HT1080 (cell line): ENCODE measurements around the gene NGRN. TPM values are rescaled to one million over a fixed set of nuclear protein-coding genes. Genes with fewer than 3 reads are reported as not detected.
"Not testable (repeated sequence)": the region's sequence is repeated elsewhere in the genome, so short reads cannot be mapped to it uniquely, and the experiment has no call there.

Source experiments
- DNase-seq: peaks from one replicate; pipeline ENCODE4 v3.0.0-alpha.2; 2015; ENCODE audit warnings: low read depth
- total RNA-seq: library from RNA; depleted of rRNA; stranded (reverse); fragments of >200 nt; shearing (Covaris generic); gene quantifications from 2 replicates; pipeline ENCODE4 v1.2.3, GENCODE V29; 2014

Gene NGRN
- total RNA-seq, 1 experiment from 2014 or later = 65.3 TPM

DNA sequence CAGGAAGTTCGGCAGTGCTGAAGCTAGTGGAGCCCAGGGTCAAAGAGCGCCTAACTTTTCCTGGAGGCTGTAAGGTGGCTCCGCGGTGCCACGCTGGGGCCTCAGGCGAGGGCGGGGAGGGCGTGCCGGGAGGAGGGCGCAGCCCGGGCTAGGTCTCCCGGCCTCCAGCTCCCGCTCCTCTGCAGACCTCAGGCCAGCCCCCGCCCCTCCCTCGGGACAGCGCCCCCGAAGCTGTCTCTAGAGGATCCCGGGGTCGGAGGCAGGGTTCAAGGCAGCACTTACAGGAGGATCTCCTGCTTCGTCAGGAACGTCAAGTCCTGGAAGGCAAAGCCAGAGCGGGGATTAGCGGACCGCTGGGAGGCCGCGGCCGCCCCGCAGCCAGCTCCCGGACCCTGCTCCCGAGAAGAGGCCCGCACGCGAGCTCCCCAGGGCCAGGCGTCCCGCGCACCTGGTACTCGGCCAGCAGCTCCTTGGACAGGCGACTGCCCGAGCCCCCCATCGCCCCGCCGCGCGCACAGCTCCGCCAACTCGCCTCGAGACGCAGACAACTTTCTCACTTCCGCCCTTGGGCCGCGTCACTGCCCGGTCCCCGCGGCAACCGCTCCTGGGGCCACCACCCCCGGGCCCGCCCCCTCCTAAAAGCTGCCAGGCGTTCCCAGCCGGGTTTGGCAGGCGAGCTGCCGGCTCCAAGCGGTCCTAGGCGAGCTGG lies 31.9 kb upstream of the NGRN start, which contains the start of gene CIB1:
CIB1 (minus strand) TSS at position 555 of the 709 bp plus-strand sequence; CDS start at position 499, 56 bp downstream.
- peak; percentile 92 for DNase-seq

DNA sequence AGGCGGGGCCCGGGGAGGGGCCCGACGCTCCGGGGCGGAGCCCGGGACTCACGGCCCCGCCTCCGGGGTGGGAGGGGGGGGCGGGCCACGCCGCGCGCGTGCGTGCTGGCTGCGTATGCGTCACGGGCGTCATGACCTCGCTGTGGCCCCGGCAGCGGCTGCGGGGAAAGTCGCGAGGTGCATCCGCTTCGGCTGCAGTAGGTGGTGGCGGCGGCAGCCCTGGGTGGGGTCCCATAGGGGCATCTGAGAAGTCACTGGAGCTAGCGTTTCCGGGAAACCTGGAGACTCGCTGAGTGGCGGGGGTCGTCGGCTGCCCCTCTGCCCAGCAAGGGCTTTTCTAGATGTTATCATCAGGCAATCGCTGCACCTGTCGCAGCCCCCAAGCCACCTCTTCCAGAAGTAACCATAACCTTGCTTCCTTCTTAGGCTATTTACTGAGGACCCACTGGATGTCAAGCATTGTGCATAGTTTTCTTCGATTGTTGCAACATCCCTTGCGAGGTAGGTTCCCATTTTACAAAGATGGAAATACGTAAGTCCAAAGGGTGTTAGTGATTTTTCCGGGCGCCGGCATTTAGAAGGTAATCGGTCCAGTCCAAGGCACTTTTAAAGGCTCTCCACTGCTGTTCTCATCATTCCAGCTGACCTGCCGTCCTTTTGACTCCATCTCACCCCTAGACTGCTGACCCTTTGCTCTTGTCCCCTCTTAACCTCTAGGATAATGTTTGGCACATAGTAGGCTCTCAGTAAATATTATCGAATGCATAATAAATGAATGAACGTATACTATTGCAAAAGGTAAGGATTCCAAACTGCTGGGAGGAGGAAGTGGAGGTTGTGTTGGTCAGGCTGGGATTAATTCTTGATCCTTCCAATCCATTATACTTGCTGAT lies 31.1 kb upstream of the NGRN start, which contains the start of gene GDPGP1:
GDPGP1 (plus strand) TSS at position 114 of the 893 bp plus-strand sequence. CDS start 6,700 bp downstream, outside the sequence.
- no peak for DNase-seq

DNA sequence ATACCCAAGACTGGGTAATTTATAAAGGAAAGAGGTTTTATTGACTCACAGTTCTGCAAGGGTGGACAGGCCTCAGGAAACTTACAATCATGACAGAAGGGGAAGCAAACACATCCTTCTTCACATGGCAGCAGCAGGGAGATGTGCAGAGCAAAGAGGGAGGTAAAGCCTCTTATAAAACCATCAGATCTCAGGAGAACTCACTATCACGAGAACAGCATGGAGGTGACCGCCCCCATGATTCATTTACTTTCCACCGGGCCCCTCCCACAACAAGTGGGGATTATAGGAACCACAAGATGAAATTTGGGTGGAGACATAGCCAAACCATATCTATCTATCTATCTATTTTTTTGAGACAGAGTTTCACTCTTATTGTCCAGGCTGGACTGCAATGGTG lies 26.1 kb upstream of the NGRN start:
- peak; percentile 13 for DNase-seq

DNA sequence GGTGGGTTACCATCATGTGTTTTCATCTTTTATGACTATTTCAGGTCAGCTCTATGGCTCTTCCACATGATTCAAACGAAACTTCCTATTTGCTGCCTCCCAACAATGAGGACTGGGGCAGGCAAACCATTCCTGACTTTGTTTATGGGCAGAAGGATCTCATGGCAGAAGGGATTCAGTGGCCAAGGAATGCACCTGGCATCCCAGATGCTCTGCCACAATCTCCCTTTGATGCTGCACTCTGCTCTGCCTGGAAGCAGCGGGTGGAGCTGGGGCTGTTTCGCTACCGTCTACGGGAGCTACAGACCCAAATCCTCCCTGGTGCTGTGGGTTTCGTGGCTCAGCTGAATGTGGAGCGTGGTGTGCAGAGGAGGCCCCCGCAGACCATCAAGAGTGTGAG lies 24.6 kb upstream of the NGRN start:
- no peak for DNase-seq

DNA sequence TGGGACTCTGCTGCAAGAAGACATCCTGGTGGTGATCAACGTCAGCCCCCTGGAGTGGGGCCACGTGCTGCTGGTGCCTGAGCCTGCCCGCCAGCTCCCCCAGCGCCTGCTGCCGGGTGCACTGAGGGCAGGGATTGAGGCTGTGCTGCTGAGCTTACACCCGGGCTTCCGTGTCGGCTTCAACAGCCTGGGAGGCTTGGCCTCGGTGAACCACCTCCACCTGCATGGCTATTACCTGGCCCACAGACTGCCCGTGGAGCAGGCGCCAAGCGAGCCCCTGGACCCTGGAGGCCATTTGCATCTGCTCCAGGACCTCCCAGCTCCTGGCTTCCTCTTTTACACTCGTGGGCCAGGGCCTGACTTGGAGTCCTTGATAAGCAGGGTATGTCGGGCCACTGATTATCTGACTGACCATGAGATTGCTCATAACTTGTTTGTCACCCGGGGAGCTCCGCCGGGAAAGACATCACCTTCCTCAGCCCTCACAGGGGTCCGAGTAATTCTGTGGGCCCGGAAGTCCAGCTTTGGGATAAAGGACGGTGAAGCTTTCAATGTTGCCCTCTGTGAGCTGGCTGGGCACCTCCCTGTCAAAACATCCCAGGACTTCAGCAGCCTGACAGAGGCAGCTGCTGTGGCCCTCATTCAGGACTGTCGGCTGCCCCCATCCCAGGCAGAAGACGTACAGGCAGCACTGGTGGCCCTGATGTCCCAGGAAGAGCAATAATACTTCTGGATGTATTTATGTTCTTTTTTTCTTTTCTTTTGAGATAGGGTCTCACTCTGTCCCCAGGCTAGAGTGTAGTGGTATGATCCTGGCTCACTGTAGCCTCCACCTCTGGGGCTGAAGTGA lies 23.9 kb upstream of the NGRN start:
- DNase-seq = no peak

DNA sequence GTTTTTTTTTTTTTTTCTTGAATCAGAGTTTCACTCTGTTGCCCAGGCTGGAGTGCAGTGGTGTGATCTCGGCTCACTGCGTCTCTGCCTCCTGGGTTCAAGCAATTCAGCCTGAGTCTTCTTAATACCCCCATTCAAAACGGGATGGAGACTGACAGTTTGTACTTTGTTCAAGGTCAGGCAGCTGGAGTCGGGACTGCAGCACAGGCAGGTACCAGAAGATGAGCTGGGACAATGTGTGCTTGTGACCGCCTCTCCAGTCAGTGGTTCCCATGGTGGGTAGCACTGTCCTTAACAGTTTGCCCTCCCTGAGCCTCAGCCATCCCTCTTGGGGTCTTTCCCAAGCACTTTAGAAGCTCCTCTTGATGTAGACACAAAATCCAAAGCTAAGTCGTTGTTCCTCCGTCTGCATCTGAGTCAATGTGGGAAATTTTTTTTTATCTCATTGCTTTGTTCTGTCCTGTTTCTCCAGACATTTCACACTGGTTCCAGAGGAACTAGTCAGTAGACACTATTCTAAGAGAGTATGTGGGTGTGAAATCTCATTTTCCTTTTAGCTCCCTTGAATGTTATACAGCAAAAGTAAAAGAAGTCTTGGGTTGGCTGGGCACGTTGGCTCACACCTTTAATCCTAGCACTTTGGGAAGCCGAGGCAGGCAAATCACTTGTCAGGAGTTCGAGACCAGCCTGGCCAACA lies 21.4 kb upstream of the NGRN start:
- no peak for DNase-seq

DNA sequence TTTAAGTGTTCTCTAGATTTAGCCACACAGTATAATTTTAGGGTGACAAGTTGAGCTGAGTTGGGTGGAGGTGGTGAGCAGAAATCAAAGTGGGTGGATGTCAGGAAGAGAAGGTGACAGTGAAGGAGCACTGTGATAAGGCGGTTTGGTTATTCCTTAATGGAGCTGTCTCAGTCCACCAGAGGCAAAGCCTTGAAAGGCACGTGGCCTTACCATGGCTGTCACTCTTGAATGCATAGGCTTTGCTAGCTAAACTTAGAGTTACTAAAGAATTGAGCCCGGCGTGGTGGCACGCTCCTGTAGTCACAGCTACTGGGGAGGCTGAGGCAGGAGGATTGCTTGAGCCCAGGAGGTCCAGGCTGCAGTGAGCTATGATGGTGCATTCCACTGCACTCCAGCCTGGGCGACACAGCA lies 16.7 kb upstream of the NGRN start:
- DNase-seq = no peak

DNA sequence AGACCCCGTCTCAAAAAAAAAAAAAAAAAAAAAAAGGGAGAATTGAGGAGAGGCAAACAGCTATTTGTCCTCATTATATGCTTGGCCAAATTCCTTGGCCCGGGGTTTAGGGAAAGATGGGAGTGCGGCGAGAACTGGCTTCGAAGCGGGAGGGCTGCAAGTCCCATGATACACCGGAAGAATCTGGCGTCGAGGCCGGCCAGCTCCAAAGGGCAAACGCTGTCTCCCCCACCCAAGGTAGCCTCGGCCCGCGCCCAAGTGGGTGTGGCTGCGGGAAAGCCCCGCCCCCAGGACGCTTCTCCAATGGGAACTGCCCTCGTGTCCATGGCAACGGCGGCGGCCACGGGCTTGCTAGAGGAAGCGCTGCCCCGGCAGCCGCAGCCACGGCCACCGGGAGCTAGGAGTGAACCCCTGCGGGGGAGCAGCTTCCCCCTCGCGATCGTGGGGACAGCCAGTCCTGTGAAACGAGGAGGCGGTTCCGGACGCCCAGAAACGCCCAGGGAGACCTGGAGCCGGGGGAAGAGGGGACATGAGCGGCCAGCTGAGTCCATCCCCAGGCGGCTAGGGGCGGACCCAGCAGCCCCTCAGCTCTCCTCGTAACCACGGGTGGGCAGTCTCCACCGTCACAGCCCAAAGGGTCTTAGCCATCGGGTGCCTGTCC lies 16.1 kb upstream of the NGRN start, which contains the start of gene TTLL13:
TTLL13 (plus strand) TSS at position 354 of the 661 bp plus-strand sequence. CDS start 1,075 bp downstream, outside the sequence.
- peak; percentile 84 for DNase-seq

DNA sequence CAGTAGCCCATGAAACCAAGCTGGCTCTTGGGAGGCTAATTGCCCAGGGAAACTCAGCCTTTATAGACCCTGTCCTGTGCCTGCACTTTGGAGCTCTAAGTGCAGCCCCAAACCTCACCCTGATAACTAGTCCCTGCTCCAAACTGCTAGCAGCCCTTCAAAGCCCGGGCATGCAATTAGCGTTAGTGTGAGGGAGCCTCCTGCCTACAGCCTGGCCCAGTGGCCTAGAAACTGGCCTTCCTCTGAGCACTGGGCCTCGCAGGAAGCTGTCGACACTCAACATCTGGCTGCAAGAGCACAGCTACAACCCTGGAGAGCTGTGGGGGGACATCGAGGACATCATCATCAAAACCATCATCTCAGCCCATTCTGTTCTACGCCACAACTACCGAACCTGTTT lies 7.7 kb upstream of the NGRN start:
- DNase-seq = no peak

DNA sequence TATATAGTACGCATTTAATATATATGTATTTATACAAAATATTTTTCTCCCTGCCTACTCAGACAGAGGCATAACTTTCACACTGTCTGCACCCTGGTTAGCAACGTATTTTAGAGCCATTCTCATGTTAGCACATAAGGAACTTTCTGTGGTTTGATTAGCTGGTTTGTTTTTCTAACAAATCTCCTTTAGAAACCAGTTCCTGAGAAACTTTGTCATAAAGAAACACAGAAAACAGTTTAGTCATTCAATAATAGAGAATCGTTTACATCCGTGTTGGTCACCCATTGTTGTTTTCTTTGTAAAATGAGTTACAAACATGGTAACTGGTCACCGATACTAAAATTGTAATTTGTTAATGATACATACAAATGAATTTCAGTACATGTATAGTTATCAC lies 5.9 kb upstream of the NGRN start:
- no peak for DNase-seq

DNA sequence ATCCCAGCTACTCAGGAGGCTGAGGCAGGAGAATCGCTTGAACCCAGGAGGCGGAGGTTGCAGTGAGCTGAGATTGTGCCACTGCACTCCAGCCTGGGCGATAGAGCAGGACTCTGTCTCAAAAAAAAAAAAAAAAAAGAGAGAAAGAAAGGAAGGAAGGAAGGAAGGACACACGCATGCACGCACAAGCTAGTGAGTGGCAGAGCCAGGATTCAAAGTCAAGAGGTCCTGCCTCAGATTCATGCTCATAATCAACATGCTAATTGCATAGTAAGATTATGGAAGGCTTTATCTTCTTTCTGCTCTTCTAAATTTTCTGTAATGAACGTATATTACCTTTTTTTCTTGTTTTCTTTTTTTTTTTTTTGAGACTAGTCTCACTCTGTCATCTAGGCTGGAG lies 4.7 kb upstream of the NGRN start:
- DNase-seq = not testable (repeated sequence)

DNA sequence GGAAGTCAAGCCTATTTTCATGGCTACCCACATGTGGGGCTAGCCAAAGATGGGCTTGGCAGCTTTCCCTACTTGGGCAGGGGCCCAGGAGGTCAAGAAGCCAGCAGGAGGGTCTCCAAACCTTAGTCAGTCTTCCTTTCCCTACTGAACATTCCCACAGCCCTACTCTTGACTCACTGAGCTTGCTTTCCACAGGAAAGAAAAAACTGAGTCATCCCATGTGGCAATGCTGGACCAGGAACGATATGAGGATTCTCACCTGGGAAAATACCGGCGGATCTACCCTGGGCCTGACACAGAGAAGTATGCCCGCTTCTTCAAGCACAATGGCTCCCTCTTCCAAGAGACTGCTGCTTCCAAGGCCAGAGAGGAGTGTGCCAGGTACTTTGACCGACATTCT lies 3.7 kb upstream of the NGRN start:
- DNase-seq = peak; percentile 90

DNA sequence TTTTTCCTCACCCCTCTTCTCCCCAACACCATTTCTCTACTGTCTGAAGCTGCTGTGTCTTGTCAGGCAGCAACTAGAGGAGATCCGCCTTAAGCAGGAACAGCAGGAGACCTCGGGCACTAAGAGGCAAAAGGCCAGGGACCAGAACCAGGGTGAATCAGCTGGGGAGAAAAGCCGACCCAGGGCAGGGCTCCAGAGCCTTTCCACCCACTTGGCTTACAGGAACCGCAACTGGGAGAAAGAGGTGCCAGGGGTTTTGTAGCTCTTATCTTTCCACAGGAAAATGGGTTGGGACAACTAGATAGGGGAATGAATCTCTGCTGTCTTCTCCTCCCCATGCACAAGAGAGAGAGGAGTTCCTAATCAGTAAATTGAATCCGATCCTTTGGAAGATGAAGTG lies 3.0 kb upstream of the NGRN start:
- DNase-seq = no peak

DNA sequence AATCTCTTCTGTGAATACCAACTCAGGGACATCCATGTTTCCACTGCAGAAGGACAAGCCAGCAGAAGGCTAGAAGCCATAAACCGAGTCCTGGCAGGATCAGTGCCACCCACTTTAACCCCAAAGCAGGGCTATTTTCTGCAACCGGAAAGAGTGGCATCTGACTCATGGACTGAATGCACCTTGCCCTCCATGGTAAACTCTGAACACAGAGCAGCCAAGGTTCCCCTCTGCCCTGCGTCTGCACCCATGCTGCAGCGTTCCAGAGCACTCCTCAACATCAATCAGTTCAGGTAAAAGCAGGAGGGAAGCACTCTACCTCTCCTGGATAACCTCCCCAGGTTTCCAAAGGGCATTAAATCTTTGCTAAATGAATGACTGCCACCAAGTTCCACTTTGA lies 801 bp upstream of the NGRN start:
- DNase-seq = peak; percentile 66

DNA sequence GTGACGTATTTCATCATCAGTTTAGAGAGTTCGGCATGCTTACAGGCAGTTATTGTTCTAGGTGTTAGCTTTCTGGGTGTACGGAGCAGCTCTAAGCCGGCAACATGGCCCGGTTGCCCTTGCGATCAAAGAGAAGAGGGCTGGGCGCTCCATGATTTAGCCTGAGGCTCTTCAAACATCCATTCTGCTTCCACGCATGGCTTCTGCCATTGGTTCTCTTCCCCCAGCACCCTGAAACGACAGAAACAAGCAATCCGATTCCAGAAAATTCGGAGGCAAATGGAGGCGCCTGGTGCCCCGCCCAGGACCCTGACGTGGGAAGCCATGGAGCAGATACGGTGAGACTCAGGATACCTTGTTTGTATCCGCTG lies 574 bp downstream of the NGRN start:
- DNase-seq = no peak

DNA sequence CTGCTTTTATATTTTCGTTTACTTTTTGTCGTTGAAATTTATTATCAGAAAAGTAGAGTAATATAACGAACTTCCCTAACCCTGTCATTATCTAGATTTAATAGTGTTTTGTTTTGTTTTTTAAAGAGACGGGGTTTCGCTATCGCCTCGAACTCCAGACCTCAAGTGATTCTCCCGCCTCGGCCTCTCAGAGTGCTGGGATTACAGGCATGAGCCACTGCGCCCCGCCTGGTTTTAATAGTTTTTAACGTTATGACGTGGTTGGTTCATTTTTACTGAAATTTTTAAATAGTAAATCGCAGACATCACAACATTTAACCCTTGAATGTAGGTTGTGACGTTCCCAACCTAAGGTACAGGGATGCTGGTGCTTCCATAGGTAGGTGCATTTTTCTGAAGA lies 1.0 kb downstream of the NGRN start:
- DNase-seq = no peak

DNA sequence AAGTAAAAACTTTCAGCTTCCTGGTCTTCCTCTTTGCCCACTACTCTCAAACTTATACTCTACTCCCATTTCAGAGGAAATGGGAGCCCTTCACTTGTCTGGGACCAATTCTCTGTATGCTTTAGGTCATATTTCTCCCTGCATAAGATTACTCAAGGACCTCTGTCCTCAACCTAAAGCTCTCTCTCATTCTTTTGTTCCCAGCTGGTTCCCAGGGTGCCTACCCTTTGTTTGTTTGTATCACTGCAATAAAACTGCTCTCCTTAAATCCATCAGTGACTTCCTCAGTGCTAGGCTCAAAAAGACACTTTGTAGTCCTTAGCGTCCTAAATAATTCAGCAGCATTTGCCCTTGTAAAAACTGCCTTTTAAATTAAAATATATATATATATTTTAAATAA lies 2.9 kb downstream of the NGRN start:
- DNase-seq = no peak

DNA sequence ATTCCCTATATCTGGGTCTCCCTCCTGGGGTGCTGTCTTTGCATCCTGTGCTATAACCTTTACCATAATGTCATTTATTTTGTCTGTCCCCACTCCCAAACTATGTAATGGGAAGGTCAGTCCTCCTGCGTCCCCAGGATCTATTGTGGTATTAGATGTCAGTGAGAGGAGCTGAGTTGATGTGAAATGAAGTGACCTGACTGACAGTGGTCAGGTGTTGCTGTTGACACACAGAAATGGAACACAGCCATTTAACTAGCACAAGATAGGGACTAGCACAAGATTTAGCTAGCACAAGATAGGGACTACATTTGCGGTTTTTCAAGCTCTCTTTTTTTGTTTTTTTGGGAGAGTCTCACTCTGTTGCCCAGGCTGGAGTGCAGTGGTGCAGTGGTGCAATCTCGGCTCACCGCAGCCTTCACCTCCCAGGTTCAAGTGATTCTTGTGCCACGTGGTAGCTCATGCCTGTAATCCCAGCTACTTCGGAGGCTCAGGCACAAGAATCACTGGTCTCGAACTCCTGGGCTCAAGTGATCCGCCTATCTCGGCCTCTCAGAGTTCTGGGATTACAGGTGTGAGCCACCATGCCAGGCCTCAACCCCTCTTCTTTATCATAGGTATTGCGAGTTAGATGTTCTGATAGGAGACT lies 5.2 kb downstream of the NGRN start:
- no peak for DNase-seq

DNA sequence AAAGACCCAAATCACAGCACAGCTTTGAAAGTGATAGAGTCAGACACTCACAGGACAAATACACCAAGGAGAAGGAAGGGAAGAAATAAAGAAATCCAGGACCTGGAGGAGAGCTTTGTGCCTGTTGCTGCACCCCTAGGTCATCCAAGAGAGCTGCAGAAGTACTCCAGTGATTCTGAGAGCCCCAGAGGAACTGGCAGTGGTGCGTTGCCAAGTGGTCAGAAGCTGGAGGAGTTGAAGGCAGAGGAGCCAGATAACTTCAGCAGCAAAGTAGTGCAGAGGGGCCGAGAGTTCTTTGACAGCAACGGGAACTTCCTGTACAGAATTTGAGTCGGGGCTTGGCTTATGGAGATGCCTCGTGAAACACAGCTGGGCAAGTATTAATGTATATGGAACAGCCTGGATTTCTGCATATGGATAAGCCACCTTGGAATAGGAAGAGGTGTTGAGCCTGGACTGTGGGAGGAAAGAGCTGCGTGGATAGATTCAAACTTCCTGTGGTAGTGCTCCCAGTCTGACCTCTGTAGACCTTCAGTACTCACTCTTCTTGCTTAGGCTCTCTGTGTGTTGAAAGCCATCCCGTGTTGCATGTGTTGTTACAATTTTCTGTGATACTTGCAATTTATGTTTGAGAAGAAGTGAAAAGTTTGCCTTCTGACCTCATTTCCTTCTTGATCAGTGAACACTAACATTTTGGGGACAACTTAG lies 6.1 kb downstream of the NGRN start:
- no peak for DNase-seq
